ENCODE measurements around the gene PITRM1.

Gene PITRM1

GRCh38 chr10:3099291-3100092 lies 73.1 kb downstream of the PITRM1 start:
- Histone ChIP-seq H3K4me3 (ENCODE audit: low read depth, low read length, poor library complexity, severe bottlenecking) (no peak overlapping the region), H3K36me3 (ENCODE audit: insufficient read depth, low read length) (peaks cover 69% of the 10 kb centered on the region), H3K79me2 (ENCODE audit: insufficient read depth, low read length) (peaks cover 22% of the 10 kb centered on the region), H3K9me3 (ENCODE audit: low read length) (no peaks in the 10 kb centered on the region), H3K4me1 (ENCODE audit: insufficient read depth, low read length, severe bottlenecking) (no peaks in the 10 kb centered on the region), H3K27me3 (ENCODE audit: insufficient read depth, low read length) (no peaks in the 10 kb centered on the region), H2AFZ (ENCODE audit: low read length) (no peak overlapping the region), H4K20me1 (ENCODE audit: insufficient read depth, low read length) (peaks cover 2% of the 10 kb centered on the region; the same call in 1 of the 2 replicates), H3K9ac (ENCODE audit: low read length) (no peak overlapping the region), H3K27ac (ENCODE audit: low read depth, low read length, poor library complexity, severe bottlenecking) (no peak overlapping the region), H3F3A (ENCODE audit: insufficient read depth, low read length) (no peaks in the 10 kb centered on the region), H3K4me2 (ENCODE audit: low read length) (no peak overlapping the region), H3K9me2 (ENCODE audit: low read depth, low read length) (no peaks in the 10 kb centered on the region)
- TF ChIP-seq EZH2 (IDR thresholded peaks at IDR 0.05; ENCODE audit: borderline replicate concordance, low read length) = no peak
- no peak for TF ChIP-seq CTCF (IDR thresholded peaks at IDR 0.05; ENCODE audit: low read length)

GRCh38 chr10:3098689-3099088 lies 73.9 kb downstream of the PITRM1 start:
- no peak overlapping the region for H3K27ac ChIP-seq (ENCODE audit: low read depth, low read length, poor library complexity, severe bottlenecking)
- no peak overlapping the region for H3K4me3 ChIP-seq (ENCODE audit: low read depth, low read length, poor library complexity, severe bottlenecking)
- no peaks in the 10 kb centered on the region for H3K9me2 ChIP-seq (ENCODE audit: low read depth, low read length)
- H3K79me2 ChIP-seq (ENCODE audit: insufficient read depth, low read length) = peaks cover 30% of the 10 kb centered on the region
- no peaks in the 10 kb centered on the region for H3K27me3 ChIP-seq (ENCODE audit: insufficient read depth, low read length)
- H2AFZ ChIP-seq (ENCODE audit: low read length) = no peak overlapping the region
- peaks cover 69% of the 10 kb centered on the region for H3K36me3 ChIP-seq (ENCODE audit: insufficient read depth, low read length)
- H3K9me3 ChIP-seq (ENCODE audit: low read length) = no peaks in the 10 kb centered on the region
- TF ChIP-seq CTCF (IDR thresholded peaks at IDR 0.05; ENCODE audit: low read length) (no peak), EZH2 (IDR thresholded peaks at IDR 0.05; ENCODE audit: borderline replicate concordance, low read length) (no peak)
- no peak overlapping the region for H3K9ac ChIP-seq (ENCODE audit: low read length)
- peaks cover 2% of the 10 kb centered on the region; the same call in 1 of the 2 replicates for H4K20me1 ChIP-seq (ENCODE audit: insufficient read depth, low read length)
- H3F3A ChIP-seq (ENCODE audit: insufficient read depth, low read length) = no peaks in the 10 kb centered on the region
- H3K4me2 ChIP-seq (ENCODE audit: low read length) = no peak overlapping the region
- no peaks in the 10 kb centered on the region for H3K4me1 ChIP-seq (ENCODE audit: insufficient read depth, low read length, severe bottlenecking)

- TF ChIP-seq EZH2 (IDR thresholded peaks at IDR 0.05; ENCODE audit: borderline replicate concordance, low read length) = no peak
- no peak overlapping the region for H3K27ac ChIP-seq (ENCODE audit: low read depth, low read length, poor library complexity, severe bottlenecking)
- H2AFZ ChIP-seq (ENCODE audit: low read length) = no peak overlapping the region
- no peak overlapping the region for H3K4me3 ChIP-seq (ENCODE audit: low read depth, low read length, poor library complexity, severe bottlenecking)
- no peaks in the 10 kb centered on the region for H3K27me3 ChIP-seq (ENCODE audit: insufficient read depth, low read length)
- H3K4me2 ChIP-seq (ENCODE audit: low read length) = no peak overlapping the region
- H3K9ac ChIP-seq (ENCODE audit: low read length) = no peak overlapping the region
- no peaks in the 10 kb centered on the region for H3F3A ChIP-seq (ENCODE audit: insufficient read depth, low read length)
- peaks cover 2% of the 10 kb centered on the region; the same call in 1 of the 2 replicates for H4K20me1 ChIP-seq (ENCODE audit: insufficient read depth, low read length)
- H3K79me2 ChIP-seq (ENCODE audit: insufficient read depth, low read length) = peaks cover 35% of the 10 kb centered on the region
- peaks cover 63% of the 10 kb centered on the region for H3K36me3 ChIP-seq (ENCODE audit: insufficient read depth, low read length)
- no peaks in the 10 kb centered on the region for H3K9me2 ChIP-seq (ENCODE audit: low read depth, low read length)
- H3K9me3 ChIP-seq (ENCODE audit: low read length) = no peaks in the 10 kb centered on the region
- H3K4me1 ChIP-seq (ENCODE audit: insufficient read depth, low read length, severe bottlenecking) = no peaks in the 10 kb centered on the region
Measured at GRCh38 chr10:3097160-3097559, 75.4 kb downstream of the PITRM1 start.
